Hepatocyte (in vitro differentiated cells): ENCODE data around the gene ULK2. TPM values are rescaled to one million over a fixed set of nuclear protein-coding genes. Genes with fewer than 3 reads are reported as not detected.
A peak's percentile ranks its signal among the peaks of the same experiment; 100 is the strongest.
"Not testable (repeated sequence)": the region's sequence is repeated elsewhere in the genome, so short reads cannot be mapped to it uniquely, and the experiment has no call there.

ENCODE experiments used
- DNase-seq: peaks from one replicate; pipeline ENCODE4 v3.0.0-alpha.2; 2016; ENCODE audit warnings: low spot score
- H2AFZ ChIP-seq: fragments of 200-600 bp; sonication (generic); 2 replicates; pipeline ENCODE4 v1.6.0; 2016; ENCODE audit warnings: antibody characterized with exemption, mild to moderate bottlenecking
- H3K27ac ChIP-seq: fragments of 200-600 bp; sonication (generic); 2 replicates; pipeline ENCODE4 v1.5.1; 2016; ENCODE audit warnings: mild to moderate bottlenecking
- H3K27me3 ChIP-seq: fragments of 200-600 bp; sonication (generic); 2 replicates; pipeline ENCODE4 v1.6.1; 2016
- H3K36me3 ChIP-seq: fragments of 200-600 bp; sonication (generic); replicated peaks from 2 replicates; pipeline ENCODE4 v1.5.1; 2016; ENCODE audit warnings: low read depth; ENCODE audit not compliant: insufficient read depth
- H3K4me1 ChIP-seq: fragments of 200-600 bp; sonication (generic); 2 replicates; pipeline ENCODE4 v1.5.1; 2016; ENCODE audit warnings: mild to moderate bottlenecking, moderate library complexity; ENCODE audit not compliant: insufficient read depth
- H3K4me2 ChIP-seq: fragments of 200-600 bp; sonication (generic); 2 replicates; pipeline ENCODE4 v1.6.0; 2016
- H3K4me3 ChIP-seq: fragments of 200-600 bp; sonication (generic); 2 replicates; pipeline ENCODE4 v1.5.1; 2016; ENCODE audit warnings: mild to moderate bottlenecking
- H3K79me2 ChIP-seq: fragments of 200-600 bp; sonication (generic); 2 replicates; pipeline ENCODE4 v1.6.0; 2017; ENCODE audit warnings: mild to moderate bottlenecking
- H3K9me2 ChIP-seq: fragments of 200-600 bp; sonication (generic); replicated peaks from 2 replicates; pipeline ENCODE4 v1.6.0; 2017; ENCODE audit warnings: mild to moderate bottlenecking; ENCODE audit not compliant: insufficient read depth
- H3K9me3 ChIP-seq: fragments of 200-600 bp; sonication (generic); 2 replicates; pipeline ENCODE4 v1.5.1; 2016; ENCODE audit warnings: low read depth, mild to moderate bottlenecking
- H4K20me1 ChIP-seq: fragments of 200-600 bp; sonication (generic); 2 replicates; pipeline ENCODE4 v1.6.0; 2016; ENCODE audit warnings: mild to moderate bottlenecking; ENCODE audit not compliant: insufficient read depth, poor library complexity, severe bottlenecking
- CTCF ChIP-seq: fragments of 200-600 bp; sonication (generic); IDR thresholded peaks from 2 replicates; pipeline ENCODE4 v1.5.1; 2016; ENCODE audit warnings: antibody characterized with exemption, mild to moderate bottlenecking; ENCODE audit not compliant: poor library complexity
- EZH2 ChIP-seq: fragments of 200-600 bp; sonication (generic); IDR thresholded peaks from 2 replicates; pipeline ENCODE4 v1.6.1; 2016; ENCODE audit warnings: antibody characterized with exemption, mild to moderate bottlenecking, borderline replicate concordance
- EZH2phosphoT487 ChIP-seq: fragments of 200-600 bp; sonication (generic); IDR thresholded peaks from one replicate; pipeline ENCODE4 v1.6.1; 2018; ENCODE audit warnings: antibody characterized with exemption, mild to moderate bottlenecking, low read depth, moderate library complexity; ENCODE audit not compliant: unreplicated experiment, severe bottlenecking
- WGBS: methylation state at CpG from one replicate; pipeline ENCODE4 v1.1.6; 2016; ENCODE audit warnings: low lambda C conversion rate; ENCODE audit errors: missing lambda C conversion rate; 5-methylcytosine and 5-hydroxymethylcytosine counted together
- polyA plus RNA-seq: library from polyadenylated mRNA; unstranded; fragments of >200 nt; fragmentation: Nextera tagmentation; extraction: Ambion mirVana; gene quantifications from 2 replicates; pipeline ENCODE4 v1.2.1, GENCODE V29; 2016
- total RNA-seq: library from RNA; depleted of rRNA; stranded (reverse); fragments of >200 nt; gene quantifications from 2 replicates; pipeline ENCODE4 v1.2.3, GENCODE V29; 2014

Gene ULK2
- total and polyA plus RNA-seq, 2 experiments from 2014 or later, result 10.6 to 18.0 TPM

GRCh38 chr17:19766421-19767270 lies 101.1 kb downstream of the ULK2 start:
- H4K20me1 ChIP-seq, result no peaks in the 10 kb centered on the region
- DNase-seq, result peak; percentile 85
- no peaks in the 10 kb centered on the region for H3K27me3 ChIP-seq
- H3K27ac ChIP-seq, result no peak overlapping the region
- peaks cover 3% of the 10 kb centered on the region for H3K4me1 ChIP-seq
- no peaks in the 10 kb centered on the region for H3K79me2 ChIP-seq
- TF ChIP-seq EZH2phosphoT487, result no peak
- TF ChIP-seq CTCF, result peak; percentile 95
- no peak for TF ChIP-seq EZH2
- H2AFZ ChIP-seq, result no peak overlapping the region
- no peaks in the 10 kb centered on the region for H3K36me3 ChIP-seq
- H3K9me3 ChIP-seq, result no peaks in the 10 kb centered on the region
- H3K4me3 ChIP-seq, result no peak overlapping the region
- no peak overlapping the region for H3K4me2 ChIP-seq
- H3K9me2 ChIP-seq, result no peaks in the 10 kb centered on the region
- 24% methylated on average over 12 of the region's 12 CpGs for WGBS

- WGBS, result 86% methylated on average over 7 of the region's 7 CpGs
- peaks cover 3% of the 10 kb centered on the region for H3K4me1 ChIP-seq
- no peaks in the 10 kb centered on the region for H3K36me3 ChIP-seq
- H2AFZ ChIP-seq, result no peak overlapping the region
- H3K27ac ChIP-seq, result no peak overlapping the region
- no peaks in the 10 kb centered on the region for H3K9me2 ChIP-seq
- TF ChIP-seq EZH2, result no peak
- TF ChIP-seq EZH2phosphoT487, result no peak
- TF ChIP-seq CTCF, result no peak
- H3K79me2 ChIP-seq, result no peaks in the 10 kb centered on the region
- no peaks in the 10 kb centered on the region for H3K9me3 ChIP-seq
- no peak overlapping the region for H3K4me3 ChIP-seq
- no peak for DNase-seq
- H4K20me1 ChIP-seq, result no peaks in the 10 kb centered on the region
- no peaks in the 10 kb centered on the region for H3K27me3 ChIP-seq
- no peak overlapping the region for H3K4me2 ChIP-seq
Observed at GRCh38 chr17:19766016-19766415, 101.7 kb downstream of the ULK2 start.

- H3K4me2 ChIP-seq, H3K4me3 ChIP-seq, DNase-seq, H3K27ac ChIP-seq, H3K79me2 ChIP-seq, H3K36me3 ChIP-seq, H3K27me3 ChIP-seq, H4K20me1 ChIP-seq, H3K9me3 ChIP-seq, H2AFZ ChIP-seq, H3K4me1 ChIP-seq, H3K9me2 ChIP-seq: not testable (repeated sequence)
- WGBS, result 89% methylated on average over 6 of the region's 6 CpGs
Observed at GRCh38 chr17:19763991-19764390, 103.7 kb downstream of the ULK2 start.

GRCh38 chr17:19763416-19763815 lies 104.3 kb downstream of the ULK2 start:
- Histone ChIP-seq H3K27ac (no peak overlapping the region), H3K4me3 (no peak overlapping the region), H4K20me1 (no peaks in the 10 kb centered on the region), H3K36me3 (no peaks in the 10 kb centered on the region), H2AFZ (no peak overlapping the region), H3K79me2 (no peaks in the 10 kb centered on the region), H3K9me2 (no peaks in the 10 kb centered on the region), H3K4me2 (no peak overlapping the region), H3K9me3 (no peaks in the 10 kb centered on the region), H3K27me3 (no peaks in the 10 kb centered on the region), H3K4me1 (no peaks in the 10 kb centered on the region)
- WGBS, result 96% methylated on average over 2 of the region's 2 CpGs
- no peak for TF ChIP-seq EZH2
- no peak for TF ChIP-seq EZH2phosphoT487
- no peak for TF ChIP-seq CTCF
- no peak for DNase-seq
